HepG2 (cell line): Measurements from ENCODE around the gene CHTF18. TPM values are rescaled to one million over a fixed set of nuclear protein-coding genes. Genes with fewer than 3 reads are reported as not detected.

ENCODE experiments used
- ATAC-seq: fragments of 200-7000 bp; cut with Tn5 transposase; 3 replicates; pipeline ENCODE4 v1.9.1; 2020; ENCODE audit warnings: mild to moderate bottlenecking, moderate library complexity
- BruUV-seq: library from RNA; stranded (reverse); fragments of 400-500 nt; replicated peaks from 2 replicates; lab custom pipeline; 2021; lab: Mats Ljungman, UMichigan
- CTCF ChIA-PET: fragments of 300-600 bp; formaldehyde crosslinking; extraction: SDS; loops from one replicate; lab custom pipeline; 2021; ENCODE audit warnings: low total read pairs, inconsistent platforms, low intra/inter-chr PET ratio; lab: Yijun Ruan, JAX
- POLR2A ChIA-PET: fragments of 350-600 bp; sonication (Branson Sonifier 250); formaldehyde crosslinking; loops from one replicate; lab custom pipeline; 2020; ENCODE audit warnings: antibody characterized with exemption, inconsistent platforms; lab: Yijun Ruan, JAX
- DNase-seq: peaks from one replicate; pipeline ENCODE4 v3.0.0-alpha.2; 2015; ENCODE audit warnings: low spot score
- FAIRE-seq: peaks from 3 replicates; lab custom pipeline; 2011; peaks lifted over from hg19 to GRCh38; lab: Jason Lieb, UNC
- H2AFZ ChIP-seq: one replicate; pipeline ENCODE4 v1.6.1; 2011; ENCODE audit warnings: low read length, inconsistent platforms
- H3K27ac ChIP-seq: fragments of 300-600 bp; 3 replicates; pipeline ENCODE4 v1.8.0; 2011; ENCODE audit warnings: mixed run types, mild to moderate bottlenecking, mixed read lengths, low read length, inconsistent platforms; ENCODE audit not compliant: insufficient read depth; ENCODE audit errors: extremely low read length
- H3K27me3 ChIP-seq, 2 experiments: fragments of 200-600 bp in 1 of 2; 2 replicates in 1 of 2; 3 replicates in 1 of 2; pipeline versions ENCODE4 v1.6.0 to v1.8.0; 2011; ENCODE audit warnings: low read length in 2 of 2, mild to moderate bottlenecking in 2 of 2, moderate library complexity in 2 of 2, inconsistent platforms in 1 of 2; ENCODE audit not compliant: insufficient read depth in 2 of 2, control insufficient read depth in 1 of 2
- H3K36me3 ChIP-seq, 2 experiments: fragments of 200-600 bp in 1 of 2; replicated peaks in 1 of 2; 2 replicates in 1 of 2; 3 replicates in 1 of 2; pipeline versions ENCODE4 v1.5.1 to v1.8.0; 2011; ENCODE audit warnings: low read length in 2 of 2, inconsistent platforms in 1 of 2; ENCODE audit not compliant: insufficient read depth in 2 of 2, control insufficient read depth in 1 of 2
- H3K4me1 ChIP-seq: 2 replicates; pipeline ENCODE4 v1.5.1; 2012; ENCODE audit warnings: low read length, inconsistent platforms; ENCODE audit not compliant: insufficient read depth
- H3K4me2 ChIP-seq: 2 replicates; pipeline ENCODE4 v1.6.0; 2011; ENCODE audit warnings: low read depth, low read length, inconsistent platforms
- H3K4me3 ChIP-seq, 3 experiments: fragments of 200-600 bp in 1 of 3; sonication (generic), shearing (Covaris generic) in 1 of 3; replicated peaks in 1 of 3; 2 replicates each; pipeline ENCODE4 v1.5.1; 2011 to 2016; ENCODE audit warnings: low read length in 3 of 3, inconsistent platforms in 2 of 3, low read depth in 2 of 3, mild to moderate bottlenecking in 2 of 3, control low read depth in 1 of 3, mixed read lengths in 1 of 3; ENCODE audit not compliant: insufficient read depth in 1 of 3
- H3K79me2 ChIP-seq: one replicate; pipeline ENCODE4 v1.6.1; 2011; ENCODE audit warnings: low read length, inconsistent platforms; ENCODE audit not compliant: insufficient read depth
- H3K9ac ChIP-seq: 2 replicates; pipeline ENCODE4 v1.6.0; 2011; ENCODE audit warnings: mild to moderate bottlenecking, low read depth, low read length, inconsistent platforms; ENCODE audit not compliant: insufficient read depth
- H3K9me3 ChIP-seq: 2 replicates; pipeline ENCODE4 v1.5.1; 2012; ENCODE audit warnings: mild to moderate bottlenecking, low read length
- H4K20me1 ChIP-seq: 2 replicates; pipeline ENCODE4 v1.6.0; 2011; ENCODE audit warnings: inconsistent platforms, mild to moderate bottlenecking, low read length, moderate library complexity; ENCODE audit not compliant: insufficient read depth
- CHD2 ChIP-seq: IDR thresholded peaks from 2 replicates; pipeline ENCODE4 v1.6.1; 2011; ENCODE audit warnings: low read depth, low read length, improper control_type of control experiment
- EZH2 ChIP-seq: conservative IDR thresholded peaks from 2 replicates; pipeline ENCODE4 v1.6.1; 2012; ENCODE audit warnings: mild to moderate bottlenecking, low read depth, low read length, moderate library complexity
- GATAD1 ChIP-seq: IDR thresholded peaks from 2 replicates; pipeline ENCODE4 v1.6.1; 2016; ENCODE audit warnings: missing genetic modification reagents, missing compliant biosample characterization
- NBN ChIP-seq: fragments of 450-650 bp; conservative IDR thresholded peaks from 2 replicates; pipeline ENCODE4 v1.6.1; 2017
- NFIB ChIP-seq: sonication (generic); formaldehyde crosslinking; IDR thresholded peaks from 2 replicates; pipeline ENCODE4 v1.9.0; 2021; ENCODE audit warnings: missing genetic modification reagents, mild to moderate bottlenecking, borderline replicate concordance
- NR2C2 ChIP-seq: sonication (generic); formaldehyde crosslinking; IDR thresholded peaks from 2 replicates; pipeline ENCODE4 v1.4.0; 2020; ENCODE audit warnings: missing genetic modification reagents, mild to moderate bottlenecking, moderate library complexity, borderline replicate concordance
- WGBS: methylation state at CpG from one replicate; pipeline ENCODE4 v1.1.6; 2017; ENCODE audit warnings: low lambda C conversion rate; 5-methylcytosine and 5-hydroxymethylcytosine counted together
- in situ Hi-C: cut with HindIII; loops from 2 replicates; pipeline ENCODE4 v1.10.0; 2017; ENCODE audit warnings: low pct_unique_long_range_greater_than_20kb; ENCODE audit not compliant: extremely low pct_ligation_motif_present
- intact Hi-C: fragments of 100-400 bp; cut with micrococcal nuclease; formaldehyde crosslinking; loops from one replicate; pipeline ENCODE4 v1.10.0; 2022; ENCODE audit not compliant: unreplicated experiment
- polyA plus RNA-seq, 8 experiments: library from polyadenylated mRNA; depleted of rRNA in 3 of 8; stranded (reverse) in 7 of 8; unstranded in 1 of 8; fragments of >200 nt; fragmentation: Illumina TruSeq in 4 of 8; extraction: Trizol in 4 of 8; gene quantifications; 2 replicates each; pipeline versions ENCODE4 v1.2.1 to v1.2.3, GENCODE V29; 2011 to 2016; ENCODE audit warnings: low read depth in 4 of 8, missing spikeins in 1 of 8, mixed read lengths in 1 of 8; ENCODE audit not compliant: insufficient read depth in 1 of 8
- total RNA-seq, 5 experiments: library from RNA; depleted of rRNA; stranded (reverse); fragments of >200 nt; fragmentation: Illumina TruSeq; extraction: Trizol; gene quantifications; 2 replicates each; pipeline ENCODE4 v1.2.3, GENCODE V29; 2016; ENCODE audit warnings: low read depth in 1 of 5
- TF ChIP-seq, protein P1 (sequence below): fragments of 450-650 bp; IDR thresholded peaks from 2 replicates; pipeline ENCODE4 v1.6.1; 2016
- TF ChIP-seq, protein P2 (sequence below): sonication (generic); formaldehyde crosslinking; conservative IDR thresholded peaks from 2 replicates; pipeline ENCODE4 v1.8.1; 2023; ENCODE audit warnings: missing genetic modification reagents

The CHTF18 gene
- total and polyA plus RNA-seq, 2 of the 13 experiments (the other 11 are each of a cell fraction or from before 2014, with no cell fraction given) = 8.6 to 22.9 TPM

DNA sequence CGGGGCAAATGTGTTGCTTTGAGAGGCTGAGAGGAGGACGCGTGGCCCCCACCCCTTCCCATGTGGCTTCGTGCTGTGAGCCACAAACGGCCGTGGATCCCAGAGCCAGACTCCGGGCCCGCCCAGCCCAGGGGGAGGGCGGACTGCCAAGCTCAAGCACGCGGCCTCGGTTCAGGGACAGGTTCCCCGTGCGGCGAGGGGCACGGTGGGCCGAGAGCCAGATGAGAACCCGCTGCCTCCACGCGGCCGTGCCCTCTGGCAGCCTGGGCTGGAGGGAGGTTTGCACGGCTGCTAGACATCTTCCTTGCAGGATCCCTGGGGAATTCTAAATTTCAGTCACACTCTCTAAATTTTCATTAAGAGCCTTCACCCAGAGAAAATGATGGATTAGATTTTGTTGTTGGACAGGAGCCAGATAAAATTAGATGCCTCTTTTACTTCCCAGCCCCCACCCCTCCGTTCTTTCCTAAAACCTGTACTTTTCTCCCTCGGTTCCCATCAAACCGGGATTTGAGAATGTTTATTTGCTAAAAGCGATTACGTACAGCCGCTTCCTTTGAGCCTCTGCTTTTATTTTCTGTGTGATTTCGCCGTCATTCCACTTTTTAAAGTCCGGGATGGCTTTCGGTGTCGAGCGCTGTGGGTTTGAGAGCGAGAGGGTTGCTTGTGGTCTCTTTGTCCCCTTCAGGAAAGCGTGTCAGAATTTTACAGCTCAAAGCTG is 37.1 kb downstream of the CHTF18 start:
- no peak for FAIRE-seq
- intact Hi-C loops = no loop called here
- ChIA-PET POLR2A (no interaction called here), CTCF (no interaction called here)
- TF ChIP-seq EZH2 (peak; percentile 86), GATAD1 (CRISPR knock-in tag) (no peak)
- TF ChIP-seq, protein P1, sequence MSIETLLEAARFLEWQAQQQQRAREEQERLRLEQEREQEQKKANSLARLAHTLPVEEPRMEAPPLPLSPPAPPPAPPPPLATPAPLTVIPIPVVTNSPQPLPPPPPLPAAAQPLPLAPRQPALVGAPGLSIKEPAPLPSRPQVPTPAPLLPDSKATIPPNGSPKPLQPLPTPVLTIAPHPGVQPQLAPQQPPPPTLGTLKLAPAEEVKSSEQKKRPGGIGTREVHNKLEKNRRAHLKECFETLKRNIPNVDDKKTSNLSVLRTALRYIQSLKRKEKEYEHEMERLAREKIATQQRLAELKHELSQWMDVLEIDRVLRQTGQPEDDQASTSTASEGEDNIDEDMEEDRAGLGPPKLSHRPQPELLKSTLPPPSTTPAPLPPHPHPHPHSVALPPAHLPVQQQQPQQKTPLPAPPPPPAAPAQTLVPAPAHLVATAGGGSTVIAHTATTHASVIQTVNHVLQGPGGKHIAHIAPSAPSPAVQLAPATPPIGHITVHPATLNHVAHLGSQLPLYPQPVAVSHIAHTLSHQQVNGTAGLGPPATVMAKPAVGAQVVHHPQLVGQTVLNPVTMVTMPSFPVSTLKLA = peak; percentile 75
- no peak for ATAC-seq
- no peaks in the 10 kb centered on the region for H3K9me3 ChIP-seq
- H3K27me3 ChIP-seq = peaks cover 23 to 83% of the 10 kb centered on the region in 2 experiments
- no peak overlapping the region for H2AFZ ChIP-seq
- H3K79me2 ChIP-seq = no peaks in the 10 kb centered on the region
- no peaks in the 10 kb centered on the region for H3K4me1 ChIP-seq
- no peaks in the 10 kb centered on the region for H4K20me1 ChIP-seq
- H3K9ac ChIP-seq = no peak overlapping the region
- no peak overlapping the region for H3K4me2 ChIP-seq
- WGBS = 18% methylated on average over 17 of the region's 36 CpGs
- no peak for DNase-seq
- in situ Hi-C loops = no loop called here
- no peaks in the 10 kb centered on the region for H3K36me3 ChIP-seq
- H3K27ac ChIP-seq = no peak overlapping the region
- no peak overlapping the region for H3K4me3 ChIP-seq
- no TSS peak for BruUV-seq

DNA sequence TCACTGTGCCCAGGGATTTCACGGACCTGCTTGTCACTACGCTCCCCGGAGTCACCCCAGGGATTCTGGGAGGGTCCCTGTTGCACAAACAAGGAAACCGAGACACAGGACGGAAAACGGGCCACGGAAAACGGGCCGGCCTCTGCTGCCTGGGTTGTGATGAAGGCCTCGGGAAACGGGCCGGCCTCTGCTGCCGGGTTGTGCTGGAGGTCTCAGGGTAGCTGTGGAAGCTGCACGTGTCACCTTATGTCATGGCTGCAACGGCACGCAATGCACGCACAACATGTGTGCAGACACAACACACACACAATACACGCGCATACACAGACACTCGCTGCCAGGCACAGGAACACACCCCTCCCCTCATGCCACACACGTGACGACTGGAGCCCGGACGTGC is 39.1 kb downstream of the CHTF18 start:
- no peak overlapping the region for H3K4me3 ChIP-seq
- 12% methylated on average over 10 of the region's 24 CpGs for WGBS
- DNase-seq (no peak), ATAC-seq (no peak), FAIRE-seq (no peak)
- peaks cover 25 to 88% of the 10 kb centered on the region in 2 experiments for H3K27me3 ChIP-seq
- H3K4me1 ChIP-seq = no peaks in the 10 kb centered on the region
- intact Hi-C loops (no loop called here), in situ Hi-C loops (no loop called here)
- TF ChIP-seq NR2C2 (CRISPR knock-in tag) (no peak), NBN (no peak), CHD2 (no peak), NFIB (CRISPR knock-in tag) (no peak)
- TF ChIP-seq, protein P2, sequence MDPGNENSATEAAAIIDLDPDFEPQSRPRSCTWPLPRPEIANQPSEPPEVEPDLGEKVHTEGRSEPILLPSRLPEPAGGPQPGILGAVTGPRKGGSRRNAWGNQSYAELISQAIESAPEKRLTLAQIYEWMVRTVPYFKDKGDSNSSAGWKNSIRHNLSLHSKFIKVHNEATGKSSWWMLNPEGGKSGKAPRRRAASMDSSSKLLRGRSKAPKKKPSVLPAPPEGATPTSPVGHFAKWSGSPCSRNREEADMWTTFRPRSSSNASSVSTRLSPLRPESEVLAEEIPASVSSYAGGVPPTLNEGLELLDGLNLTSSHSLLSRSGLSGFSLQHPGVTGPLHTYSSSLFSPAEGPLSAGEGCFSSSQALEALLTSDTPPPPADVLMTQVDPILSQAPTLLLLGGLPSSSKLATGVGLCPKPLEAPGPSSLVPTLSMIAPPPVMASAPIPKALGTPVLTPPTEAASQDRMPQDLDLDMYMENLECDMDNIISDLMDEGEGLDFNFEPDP = no peak
- H3K79me2 ChIP-seq = no peaks in the 10 kb centered on the region
- ChIA-PET POLR2A (no interaction called here), CTCF (no interaction called here)
- H3K27ac ChIP-seq = no peak overlapping the region
- H3K4me2 ChIP-seq = no peak overlapping the region
- H3K36me3 ChIP-seq = no peaks in the 10 kb centered on the region
- H3K9me3 ChIP-seq = no peaks in the 10 kb centered on the region
- no TSS peak for BruUV-seq
- H4K20me1 ChIP-seq = no peaks in the 10 kb centered on the region
- H3K9ac ChIP-seq = no peak overlapping the region
- H2AFZ ChIP-seq = no peak overlapping the region
